Lower leg skin (tissue), 4 donors: ENCODE data around the gene ARL14. TPM values are rescaled to one million over a fixed set of nuclear protein-coding genes. Genes with fewer than 3 reads are reported as not detected.

Experiments used
- DNase-seq, 2 donors: peaks; one replicate each; pipeline ENCODE4 v3.0.0-alpha.2; 2019; ENCODE audit warnings: low spot score in 2 of 2
- H3K4me3 ChIP-seq: fragments of 200-600 bp; sonication (generic); 2 replicates; pipeline ENCODE4 v1.5.1; 2017; ENCODE audit warnings: mild to moderate bottlenecking, low read depth; ENCODE audit not compliant: poor library complexity, severe bottlenecking
- POLR2A ChIP-seq, 2 donors: fragments of 450-650 bp; IDR thresholded peaks; one replicate each; pipeline ENCODE4 v1.6.1; 2016 to 2017; ENCODE audit warnings: antibody characterized with exemption in 2 of 2, mild to moderate bottlenecking in 1 of 2, moderate library complexity in 1 of 2
- WGBS, 2 donors: methylation state at CpG; one replicate each; pipeline ENCODE4 v1.1.5; 2018; 5-methylcytosine and 5-hydroxymethylcytosine counted together
- intact Hi-C: fragments of 100-400 bp; cut with DNase I; formaldehyde crosslinking; loops from one replicate; pipeline ENCODE4 v1.15.0; 2023; ENCODE audit warnings: low total_unique reads
- total RNA-seq, 4 donors: library from RNA; depleted of rRNA; stranded (reverse); fragments of >200 nt; gene quantifications; one replicate each; pipeline ENCODE4 v1.1.0, GENCODE V29; 2016
- TF ChIP-seq, protein P1 (sequence below), 3 donors: fragments of 450-650 bp; IDR thresholded peaks; one replicate each; pipeline ENCODE4 v1.5.1; 2016; ENCODE audit warnings: antibody characterized with exemption in 3 of 3, mild to moderate bottlenecking in 3 of 3, moderate library complexity in 2 of 3

The ARL14 gene
- total RNA-seq, 4 donors from 2014 or later = 0.49 TPM; not detected in 3

DNA sequence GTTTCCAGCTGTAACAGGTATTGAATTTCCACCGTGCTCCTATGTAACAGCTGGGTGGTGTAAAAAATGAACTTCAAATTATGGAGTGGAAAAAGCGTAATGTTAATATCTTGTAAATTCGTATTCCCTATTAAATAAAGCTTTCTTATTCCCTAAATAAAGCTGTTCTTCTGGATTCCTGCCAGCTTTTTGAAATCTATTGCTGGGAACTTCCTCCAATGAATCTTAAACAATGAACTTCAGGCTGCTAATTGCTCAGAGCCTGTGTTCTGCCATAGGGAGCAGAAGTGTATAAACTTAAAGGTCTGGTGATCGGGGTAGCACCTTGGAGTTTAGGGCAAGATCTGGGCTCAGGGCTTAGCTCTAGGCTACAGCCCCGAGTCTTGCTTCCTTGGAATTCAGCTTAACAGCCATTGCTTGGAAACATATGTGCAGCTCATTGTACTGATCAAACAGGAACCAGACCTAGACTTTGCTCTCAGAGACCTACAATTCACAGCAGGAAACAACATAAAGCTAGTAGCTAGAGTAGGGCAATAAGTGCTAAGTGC lies 1.4 kb downstream of the ARL14 start:
- 37 to 45% methylated on average over 5 of the region's 5 CpGs for WGBS, 2 donors
- TF ChIP-seq, protein P1, sequence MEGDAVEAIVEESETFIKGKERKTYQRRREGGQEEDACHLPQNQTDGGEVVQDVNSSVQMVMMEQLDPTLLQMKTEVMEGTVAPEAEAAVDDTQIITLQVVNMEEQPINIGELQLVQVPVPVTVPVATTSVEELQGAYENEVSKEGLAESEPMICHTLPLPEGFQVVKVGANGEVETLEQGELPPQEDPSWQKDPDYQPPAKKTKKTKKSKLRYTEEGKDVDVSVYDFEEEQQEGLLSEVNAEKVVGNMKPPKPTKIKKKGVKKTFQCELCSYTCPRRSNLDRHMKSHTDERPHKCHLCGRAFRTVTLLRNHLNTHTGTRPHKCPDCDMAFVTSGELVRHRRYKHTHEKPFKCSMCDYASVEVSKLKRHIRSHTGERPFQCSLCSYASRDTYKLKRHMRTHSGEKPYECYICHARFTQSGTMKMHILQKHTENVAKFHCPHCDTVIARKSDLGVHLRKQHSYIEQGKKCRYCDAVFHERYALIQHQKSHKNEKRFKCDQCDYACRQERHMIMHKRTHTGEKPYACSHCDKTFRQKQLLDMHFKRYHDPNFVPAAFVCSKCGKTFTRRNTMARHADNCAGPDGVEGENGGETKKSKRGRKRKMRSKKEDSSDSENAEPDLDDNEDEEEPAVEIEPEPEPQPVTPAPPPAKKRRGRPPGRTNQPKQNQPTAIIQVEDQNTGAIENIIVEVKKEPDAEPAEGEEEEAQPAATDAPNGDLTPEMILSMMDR (IDR thresholded peaks at IDR 0.05) = no peak
- TF ChIP-seq POLR2A (IDR thresholded peaks at IDR 0.05) = no peak
- DNase-seq = no peak
- no peak overlapping the region for H3K4me3 ChIP-seq
- intact Hi-C loops = no loop called here

DNA sequence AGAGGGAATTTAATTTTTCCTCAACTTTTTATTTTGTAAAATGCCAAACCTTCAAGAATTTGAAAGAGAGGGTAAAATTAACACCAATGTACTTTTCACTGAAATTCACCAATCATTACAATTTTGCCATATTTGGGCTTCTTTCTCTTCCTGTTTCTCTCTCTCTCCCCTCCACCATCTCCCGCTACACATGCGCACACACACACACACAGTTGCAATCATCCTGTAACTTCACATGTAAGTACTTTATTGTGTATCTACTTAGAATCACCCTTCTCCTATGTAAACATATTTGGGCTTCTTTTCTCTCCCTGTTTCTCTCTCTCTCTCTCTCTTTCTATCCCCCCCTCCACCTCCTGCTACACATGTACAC lies 7.4 kb downstream of the ARL14 start:
- no peak overlapping the region for H3K4me3 ChIP-seq
- intact Hi-C loops = no loop called here
- TF ChIP-seq POLR2A (IDR thresholded peaks at IDR 0.05) = no peak
- no peak for DNase-seq
- WGBS, 2 donors = 82 to 94% methylated on average over 2 of the region's 2 CpGs

DNA sequence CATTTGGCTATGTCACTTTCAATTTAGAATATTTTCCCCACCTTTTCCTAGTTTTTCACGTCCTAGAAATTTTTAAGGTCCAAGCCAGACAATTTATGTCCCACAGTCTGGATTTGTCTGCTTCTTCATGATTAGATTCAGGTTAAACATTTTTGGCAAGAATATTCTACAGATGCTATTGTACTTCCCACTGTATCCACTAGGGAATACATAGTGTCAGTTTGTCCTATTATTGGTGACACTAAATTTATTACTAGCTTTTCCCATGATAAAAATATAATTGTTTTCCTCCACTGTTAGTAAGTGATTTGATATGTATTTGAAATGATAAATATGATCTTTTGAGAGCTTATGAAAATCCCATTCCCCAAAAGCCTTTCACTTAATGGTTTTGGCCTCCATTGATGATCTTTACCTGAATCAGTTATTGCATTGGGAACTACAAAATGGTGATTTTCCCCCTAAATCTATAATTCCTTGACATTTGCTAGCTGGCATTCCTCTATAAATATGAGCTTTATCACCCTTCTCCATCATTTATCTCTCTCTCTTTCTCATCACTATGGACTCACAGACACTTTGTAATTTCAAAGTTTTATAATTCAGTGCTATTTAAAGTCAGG lies 8.3 kb downstream of the ARL14 start:
- 60 to 83% methylated on average over 1 of the region's 1 CpG for WGBS, 2 donors
- no peak for DNase-seq
- no peak for TF ChIP-seq POLR2A (IDR thresholded peaks at IDR 0.05)
- TF ChIP-seq, protein P1 (IDR thresholded peaks at IDR 0.05) = no peak
- intact Hi-C loops = no loop called here
- no peak overlapping the region for H3K4me3 ChIP-seq

DNA sequence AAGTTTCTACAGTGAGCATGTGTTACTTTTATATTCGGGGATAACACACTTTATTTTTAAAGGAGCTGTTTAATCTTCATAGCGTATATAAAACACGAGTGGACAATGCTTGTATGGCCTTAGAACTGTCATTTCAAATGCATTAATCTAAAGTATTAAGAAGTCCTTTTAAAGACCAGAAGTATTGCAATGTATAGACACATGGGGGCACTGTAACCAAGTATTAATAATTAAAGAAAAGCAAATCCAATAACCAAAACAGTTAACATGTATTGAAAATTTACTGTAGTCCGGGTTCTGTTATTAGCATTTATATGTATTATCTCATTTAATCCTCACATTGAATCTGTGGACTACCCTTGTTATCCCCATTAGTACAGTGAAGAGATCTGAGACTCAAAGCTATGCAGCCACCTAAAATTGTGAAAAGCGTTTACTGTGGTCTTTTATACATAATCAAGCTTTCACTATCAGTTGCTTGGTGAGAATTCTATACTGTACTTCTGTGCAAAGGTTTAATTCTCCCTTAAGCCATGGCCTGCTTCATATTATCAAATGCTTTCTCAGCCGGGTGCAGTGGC lies 10.1 kb downstream of the ARL14 start:
- WGBS, 2 donors = 59 to 68% methylated on average over 6 of the region's 6 CpGs
- no peak for DNase-seq
- intact Hi-C loops = no loop called here
- TF ChIP-seq POLR2A (IDR thresholded peaks at IDR 0.05) = no peak
- TF ChIP-seq, protein P1 (IDR thresholded peaks at IDR 0.05) = no peak
- H3K4me3 ChIP-seq = no peak overlapping the region

DNA sequence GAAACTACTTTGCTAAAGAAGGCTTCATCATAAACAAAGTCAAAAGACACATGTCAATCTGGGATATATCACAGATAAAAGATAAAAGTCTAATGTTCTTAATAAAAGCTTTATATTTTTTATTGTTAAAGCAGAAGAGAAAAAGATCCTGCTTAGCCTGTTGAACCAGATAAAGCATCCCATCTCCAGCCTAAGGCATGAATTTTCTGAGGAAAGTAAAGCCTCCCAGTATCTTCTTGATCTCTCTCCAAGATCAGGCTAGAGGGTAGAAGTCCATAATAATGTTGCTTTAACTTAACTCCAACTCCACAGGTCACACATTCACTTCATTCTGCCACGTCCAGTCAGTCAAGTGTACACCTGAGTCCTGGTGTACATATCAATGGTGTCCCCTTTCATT lies 14.2 kb downstream of the ARL14 start:
- 81 to 92% methylated on average over 1 of the region's 1 CpG for WGBS, 2 donors
- TF ChIP-seq, protein P1 (IDR thresholded peaks at IDR 0.05) = no peak
- no peak for TF ChIP-seq POLR2A (IDR thresholded peaks at IDR 0.05)
- H3K4me3 ChIP-seq = no peak overlapping the region
- no peak for DNase-seq
- intact Hi-C loops = no loop called here

DNA sequence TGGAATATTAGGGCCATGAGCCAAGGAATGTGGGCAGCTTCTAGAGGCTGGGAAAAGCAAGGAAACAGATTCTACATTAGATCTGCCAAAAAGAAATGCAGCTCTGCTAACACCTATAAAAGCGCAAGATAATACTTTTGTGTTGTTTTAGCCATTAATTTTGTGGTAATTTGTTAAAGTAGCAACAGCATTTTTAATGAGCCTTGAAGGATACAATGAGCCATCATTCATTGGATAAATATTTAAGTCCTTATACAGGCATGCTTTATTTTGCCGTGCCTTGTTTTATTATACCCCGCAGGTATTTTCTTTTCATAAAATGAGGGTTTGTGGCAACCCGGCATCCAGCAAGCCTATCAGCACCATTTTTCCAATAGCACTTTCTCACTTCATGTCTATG lies 15.0 kb downstream of the ARL14 start:
- no peak for DNase-seq
- H3K4me3 ChIP-seq = no peak overlapping the region
- TF ChIP-seq, protein P1 (IDR thresholded peaks at IDR 0.05) = no peak
- no peak for TF ChIP-seq POLR2A (IDR thresholded peaks at IDR 0.05)
- intact Hi-C loops = no loop called here
- WGBS, 2 donors = 76 to 83% methylated on average over 4 of the region's 4 CpGs
